Activated naive CD4-positive, alpha-beta T cell treated with Interleukin-2 at 50 U/mL for 16 hours (primary cell): ENCODE data around the gene RABGAP1L.

ENCODE experiments used
- DNase-seq: peaks from one replicate; pipeline ENCODE4 v3.0.0-alpha.2; 2020

The RABGAP1L gene

GRCh38 chr1:174953285-174954072 lies 794.2 kb downstream of the RABGAP1L start:
- DNase-seq = no peak

DNA sequence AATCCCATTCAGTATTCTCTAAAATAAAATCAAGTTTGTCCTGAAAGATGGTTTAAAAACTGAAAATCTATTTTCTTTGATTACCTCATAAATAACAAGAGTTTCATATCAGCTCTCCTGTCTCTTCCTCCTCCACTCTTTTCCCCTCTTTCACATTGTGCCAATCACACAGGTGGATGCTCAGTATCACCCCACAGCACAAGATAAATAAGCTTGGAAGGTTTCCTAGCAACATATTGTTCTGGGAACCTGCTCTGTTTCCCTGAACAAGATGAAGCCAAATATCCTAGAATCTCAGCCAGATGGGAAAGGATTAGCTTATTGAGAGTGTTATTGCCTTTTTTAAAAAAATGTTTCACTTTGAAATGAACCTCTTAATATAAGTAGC lies 794.7 kb downstream of the RABGAP1L start:
- DNase-seq = no peak

DNA sequence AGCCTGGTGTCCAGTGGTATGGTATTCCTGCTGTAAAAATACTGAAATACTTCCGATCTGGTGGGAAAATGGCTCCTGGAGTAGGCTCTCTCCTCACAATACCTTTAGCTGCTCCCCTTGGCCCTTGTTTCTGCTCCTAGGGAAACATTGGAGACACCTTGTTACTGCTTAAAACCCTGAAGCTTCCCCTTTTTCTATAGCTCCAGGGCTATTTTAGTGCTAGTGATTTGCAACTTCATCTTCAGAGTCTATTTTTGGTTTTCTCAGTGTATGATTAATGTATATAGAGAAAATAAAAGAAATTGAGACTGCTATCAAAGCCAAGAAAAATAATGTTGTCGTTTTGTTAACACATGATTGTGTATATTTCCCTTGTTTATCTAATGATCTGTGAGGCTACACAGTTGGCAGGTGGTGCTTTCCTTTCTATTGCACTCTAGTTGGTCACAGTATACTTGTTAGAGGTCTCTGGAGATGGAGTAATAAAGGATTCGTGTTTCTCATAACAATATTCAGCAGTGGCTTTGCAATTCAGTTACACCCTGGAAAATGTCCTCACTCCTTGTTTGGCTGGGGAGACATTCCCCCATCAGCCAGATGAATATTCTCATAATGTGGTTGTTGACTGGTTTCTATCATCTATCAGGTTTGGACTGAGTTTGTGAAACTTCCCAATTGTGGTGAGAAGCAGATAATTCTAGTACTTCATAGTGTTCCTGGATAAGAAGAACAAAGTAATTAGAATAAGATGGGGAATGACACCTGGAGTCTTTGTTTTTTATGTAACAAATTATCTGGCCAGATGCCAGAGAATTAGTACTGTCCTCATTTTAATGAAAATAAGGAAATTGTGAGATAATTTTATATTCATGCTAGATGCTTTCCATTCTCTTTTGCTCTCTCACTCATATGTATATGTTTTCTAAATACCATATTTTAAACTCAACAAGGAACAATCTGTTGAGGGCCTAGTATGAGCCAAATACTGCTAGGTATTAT lies 795.6 kb downstream of the RABGAP1L start:
- DNase-seq = no peak

- no peak for DNase-seq
These were observed 796.8 kb downstream of the RABGAP1L start for GRCh38 chr1:174956086-174956485.

GRCh38 chr1:174956976-174957375 lies 797.7 kb downstream of the RABGAP1L start:
- DNase-seq = no peak

DNA sequence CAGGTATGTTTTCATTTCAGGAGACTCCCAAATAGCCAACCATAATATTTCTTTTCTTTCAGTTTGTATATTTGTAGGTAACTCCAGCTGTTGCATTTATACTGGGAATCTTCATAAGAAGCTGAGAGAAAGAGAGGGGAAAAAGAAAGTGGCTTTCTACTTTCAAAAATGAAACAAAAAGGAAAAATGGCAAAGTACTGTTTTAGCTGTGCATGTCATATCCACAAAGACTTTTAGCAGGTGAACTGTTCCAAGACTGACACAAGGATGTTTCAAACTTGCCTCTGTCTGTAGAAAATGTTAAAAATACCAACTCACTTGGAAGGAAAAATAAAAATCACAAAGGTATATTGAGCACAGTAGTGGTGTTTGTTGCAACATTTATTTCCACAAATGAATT lies 798.5 kb downstream of the RABGAP1L start:
- DNase-seq = no peak

- DNase-seq = no peak
These were observed 799.1 kb downstream of the RABGAP1L start for GRCh38 chr1:174958396-174958795.

GRCh38 chr1:174960362-174960761 lies 801.0 kb downstream of the RABGAP1L start:
- no peak for DNase-seq

DNA sequence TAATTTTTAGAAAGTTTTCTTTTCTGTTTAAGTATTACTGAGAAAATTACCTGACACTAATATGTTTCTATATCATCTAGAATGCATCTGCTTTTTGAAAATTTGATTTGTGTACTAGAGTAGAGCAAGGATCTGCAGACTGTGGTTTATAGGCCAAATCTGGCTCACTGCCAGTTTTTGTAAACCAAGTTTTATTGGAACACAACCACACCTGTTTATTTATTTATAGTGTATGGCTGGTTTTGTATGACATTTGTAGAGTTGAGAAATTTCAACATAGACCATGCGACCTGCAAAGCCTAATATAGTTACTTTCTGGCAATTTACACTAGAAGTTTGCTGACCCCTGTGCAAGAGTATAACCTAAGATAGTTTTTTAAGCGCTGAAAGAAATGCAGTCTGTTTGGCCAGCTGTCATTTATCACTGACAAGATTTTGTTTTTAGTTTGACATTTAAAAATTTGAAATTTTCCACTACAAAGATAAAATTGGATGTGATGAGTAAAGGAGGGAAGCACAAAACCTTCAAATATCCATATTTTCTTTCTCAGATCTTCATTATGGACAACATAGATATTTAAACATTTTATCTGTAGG lies 804.3 kb downstream of the RABGAP1L start:
- no peak for DNase-seq

DNA sequence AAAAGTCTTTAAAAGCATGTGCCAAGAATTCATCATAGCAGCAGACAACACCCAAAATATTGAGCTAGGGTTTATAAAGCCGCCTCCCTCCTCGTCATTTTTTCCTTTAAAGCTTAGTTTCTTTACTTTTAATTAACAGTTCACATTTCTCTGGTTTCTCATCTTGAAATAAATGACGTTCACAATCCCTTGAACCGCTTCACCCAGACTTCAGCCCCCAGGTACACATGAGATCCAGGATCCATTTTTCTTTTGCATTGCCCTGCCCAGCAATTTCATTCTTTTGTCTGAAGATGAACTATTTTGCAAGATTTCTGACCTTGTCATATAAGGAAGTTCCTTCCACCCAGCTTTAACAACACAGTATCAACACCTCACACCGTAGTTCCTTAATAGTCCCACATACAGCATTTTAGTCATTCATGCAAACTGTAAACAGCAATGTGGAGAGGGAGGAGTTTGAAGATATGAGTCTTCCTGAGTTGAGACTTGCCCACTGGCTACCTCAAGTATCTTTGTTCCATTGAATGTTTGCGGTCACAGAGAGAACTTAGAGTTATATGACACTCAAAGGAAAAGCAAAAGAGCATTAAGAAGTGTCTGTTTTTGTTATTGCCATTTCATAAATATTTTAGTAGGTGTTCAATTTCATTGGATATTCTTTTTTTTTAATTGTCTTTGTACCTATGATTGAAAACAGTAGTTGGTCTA lies 805.1 kb downstream of the RABGAP1L start:
- peak; percentile 12 for DNase-seq

- DNase-seq = no peak
These were observed 805.6 kb downstream of the RABGAP1L start for GRCh38 chr1:174964972-174965361.

- peak; percentile 17 for DNase-seq
These were observed 806.2 kb downstream of the RABGAP1L start for GRCh38 chr1:174965362-174966007.

- DNase-seq = no peak
These were observed 806.8 kb downstream of the RABGAP1L start for GRCh38 chr1:174966008-174966572.

DNA sequence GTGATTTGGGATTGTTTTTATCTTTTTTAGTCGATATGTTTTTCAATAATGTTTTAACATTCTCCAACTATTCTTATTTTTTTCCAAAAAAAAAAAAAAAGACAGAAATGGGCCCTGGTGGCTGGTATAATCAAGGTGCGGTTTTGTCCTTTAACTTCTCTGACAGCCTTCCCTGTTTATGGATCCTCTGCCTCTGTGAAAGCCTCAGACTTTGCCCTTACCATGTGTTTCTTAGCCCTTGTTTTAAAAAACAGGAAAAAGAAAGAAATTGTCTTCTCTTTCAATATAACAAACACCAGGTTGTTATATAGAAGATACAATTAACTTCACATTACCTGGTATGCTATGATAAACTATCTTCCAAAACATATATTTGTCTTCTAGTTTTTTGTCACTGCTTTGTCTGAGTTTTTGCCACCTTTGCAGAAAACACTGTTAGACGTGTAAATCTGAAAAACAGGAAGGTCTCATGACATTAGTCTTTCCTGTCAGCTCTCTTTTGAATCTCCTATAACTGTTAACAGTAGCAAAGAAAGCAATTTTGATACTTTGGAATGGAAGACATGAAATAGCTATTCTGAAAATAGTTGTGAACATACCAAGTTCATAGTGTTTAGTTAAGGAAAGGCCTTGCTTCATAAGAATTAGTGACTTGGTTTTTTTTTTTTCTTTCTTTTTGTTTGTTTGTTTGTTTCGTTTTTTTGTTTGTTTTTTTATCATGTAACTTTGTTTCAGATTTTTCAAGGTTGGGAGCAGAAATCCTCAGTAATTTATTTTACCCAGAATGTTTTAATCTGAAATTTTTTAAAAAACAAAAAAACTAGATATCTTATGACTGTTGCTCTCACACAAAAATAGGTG lies 808.8 kb downstream of the RABGAP1L start:
- no peak for DNase-seq

GRCh38 chr1:174968750-174969244 lies 809.5 kb downstream of the RABGAP1L start:
- DNase-seq = no peak

DNA sequence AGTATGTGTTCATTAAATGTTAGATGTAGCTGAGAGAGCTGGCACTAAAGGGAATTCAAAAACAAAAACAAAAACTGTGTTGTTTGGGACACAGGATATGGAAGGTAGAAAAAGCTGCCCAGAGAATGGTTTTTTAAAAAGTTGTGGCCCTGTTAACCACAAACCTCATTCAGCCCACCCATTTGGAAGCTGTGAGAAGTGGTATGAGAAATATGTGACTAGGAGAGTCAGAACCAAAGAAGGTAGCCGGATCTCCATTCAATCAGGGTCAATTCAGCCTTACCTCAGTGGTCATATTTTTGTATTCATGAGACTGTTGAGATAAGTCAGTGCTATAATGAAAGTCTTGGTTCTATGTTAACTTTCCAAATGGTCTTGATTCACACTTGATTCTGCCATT lies 810.7 kb downstream of the RABGAP1L start:
- no peak for DNase-seq

GRCh38 chr1:174971466-174971865 lies 812.1 kb downstream of the RABGAP1L start:
- no peak for DNase-seq

DNA sequence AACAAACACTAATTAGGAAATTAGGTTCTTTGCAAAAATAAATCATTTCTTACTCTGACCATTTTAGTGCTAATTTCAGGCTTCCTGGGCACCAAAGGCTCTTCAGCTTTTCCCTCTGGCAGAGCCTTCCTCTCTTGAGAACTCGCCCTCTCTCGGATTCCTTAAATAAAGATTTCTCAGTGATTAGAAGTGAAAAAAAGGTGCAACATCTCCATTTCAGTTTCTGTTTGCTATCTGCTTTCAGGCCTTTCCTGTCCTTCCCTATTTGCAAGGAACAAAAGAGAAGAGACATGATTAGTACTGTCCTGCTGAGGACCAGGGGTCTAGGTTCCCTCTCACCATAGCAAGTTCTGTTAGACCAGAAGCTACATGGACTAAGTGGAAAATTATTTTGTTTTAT lies 812.6 kb downstream of the RABGAP1L start:
- DNase-seq = no peak

DNA sequence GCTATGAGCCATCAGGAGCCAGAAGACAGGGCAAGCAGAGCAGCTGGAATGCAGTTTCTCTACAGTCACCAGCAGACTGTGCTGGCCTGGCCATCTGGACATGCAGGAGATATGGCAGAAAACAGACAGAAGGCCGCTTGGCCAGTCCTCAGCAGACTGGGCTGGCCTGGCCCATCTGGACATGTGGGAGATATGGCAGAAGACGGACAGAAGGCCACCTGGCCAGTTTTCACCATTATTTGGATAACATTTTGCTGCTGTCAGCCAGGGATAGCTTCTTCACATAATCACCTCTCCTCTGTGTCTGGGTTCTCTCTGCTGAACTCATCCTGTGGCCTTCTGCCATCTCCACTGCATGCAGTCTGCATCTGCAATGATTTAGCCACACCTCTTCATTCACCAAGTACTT lies 815.4 kb downstream of the RABGAP1L start:
- no peak for DNase-seq

- no peak for DNase-seq
These were observed 816.4 kb downstream of the RABGAP1L start for GRCh38 chr1:174975764-174976163.
